Inflammatory macrophage treated with lipopolysaccharide for 4 hours (primary cell): ENCODE measurements around the gene GPAM.

Experiments
- DNase-seq: peaks from one replicate; pipeline ENCODE4 v3.0.0-alpha.2; 2020

Gene GPAM

DNA sequence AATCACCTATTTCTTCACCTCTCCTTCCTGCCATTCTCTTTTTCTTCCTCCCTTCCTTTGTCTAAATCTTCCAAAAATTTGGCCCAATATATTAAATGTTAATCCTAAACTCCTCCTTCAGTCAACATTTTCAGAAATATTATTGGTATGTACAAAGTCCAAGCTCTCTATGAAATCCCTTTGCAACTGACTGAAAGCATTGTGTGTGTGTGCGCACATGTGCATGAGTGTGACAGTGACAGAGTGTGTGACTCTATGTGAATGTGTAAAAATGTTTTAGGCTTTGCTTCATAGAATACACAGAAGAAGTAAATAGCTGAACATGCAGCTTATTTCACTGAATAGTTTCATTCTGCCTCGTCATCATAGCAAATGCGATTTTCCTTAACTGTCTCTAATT is 7.0 kb downstream of the GPAM start:
- DNase-seq = no peak

DNA sequence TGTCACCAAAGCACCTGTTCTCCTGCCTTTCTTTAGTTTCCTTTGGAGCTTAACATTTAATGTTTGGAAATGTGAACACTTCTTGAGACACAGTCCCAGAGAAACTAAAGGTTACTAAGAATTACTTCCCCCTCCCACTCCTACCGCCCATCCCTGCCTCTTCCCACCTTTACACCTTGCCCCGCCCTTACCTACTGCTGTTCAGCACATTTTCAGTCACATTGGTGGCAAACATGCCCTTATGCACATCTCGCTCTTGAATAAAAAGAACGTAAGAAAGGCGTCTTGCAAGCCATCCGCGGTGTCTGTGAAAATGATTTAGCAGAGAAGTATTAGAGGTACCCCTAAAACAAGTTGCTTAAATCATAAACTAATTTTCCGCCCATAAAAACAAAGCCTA is 8.2 kb downstream of the GPAM start:
- DNase-seq = no peak

DNA sequence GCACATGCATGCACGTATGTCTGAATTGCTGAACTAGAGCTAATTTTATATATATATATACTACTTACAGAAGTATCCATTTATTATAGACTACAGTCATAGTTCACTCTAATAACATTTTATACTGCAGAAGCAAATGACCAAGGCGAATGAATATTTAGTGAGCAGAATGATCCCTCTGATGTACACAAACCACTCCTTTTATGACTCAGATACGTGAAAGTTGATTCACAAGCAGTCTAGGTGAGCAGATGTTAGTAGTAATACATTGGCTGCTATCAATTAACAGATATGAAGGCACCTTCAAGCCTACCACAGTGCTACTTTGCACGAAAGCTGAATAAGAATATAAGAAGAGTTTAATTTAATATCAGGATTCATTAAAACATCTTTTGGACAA is 10.4 kb downstream of the GPAM start:
- DNase-seq = no peak

DNA sequence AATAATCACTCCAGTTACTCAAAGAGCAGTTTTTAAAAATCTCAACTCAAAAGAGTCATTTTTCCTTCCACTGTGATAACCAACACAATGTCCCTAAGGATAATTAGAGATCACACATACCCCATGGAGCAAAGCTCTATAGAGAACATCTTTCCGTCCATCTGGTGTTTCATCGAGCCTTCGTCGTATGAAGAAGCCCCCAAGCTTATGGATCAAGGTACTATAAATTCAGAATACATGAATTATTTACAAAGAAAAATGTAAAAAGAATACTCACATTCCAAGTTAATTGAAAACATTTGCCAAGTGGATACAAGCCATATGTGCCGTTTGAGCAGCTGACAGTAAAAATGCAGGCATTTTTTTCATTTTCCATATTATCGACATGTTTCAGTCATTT is 14.8 kb downstream of the GPAM start:
- DNase-seq = no peak

DNA sequence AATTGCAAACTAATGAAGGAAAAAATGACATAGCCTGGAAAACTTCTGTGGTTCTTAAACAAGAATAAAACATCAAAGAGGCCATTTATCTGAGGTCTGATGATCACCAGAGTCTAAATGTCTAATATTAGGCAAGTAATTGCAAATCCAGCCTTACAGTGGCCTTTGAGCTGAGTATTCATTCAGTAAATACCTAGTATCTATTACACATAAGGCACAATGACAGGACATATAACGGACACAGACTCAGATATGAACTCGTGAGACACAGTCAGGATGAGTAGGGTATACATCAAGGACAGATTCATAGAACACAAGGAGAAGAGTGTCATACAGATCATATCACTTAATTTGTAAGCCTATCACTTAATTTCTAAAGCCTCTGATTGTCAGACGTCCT is 16.8 kb downstream of the GPAM start:
- no peak for DNase-seq

DNA sequence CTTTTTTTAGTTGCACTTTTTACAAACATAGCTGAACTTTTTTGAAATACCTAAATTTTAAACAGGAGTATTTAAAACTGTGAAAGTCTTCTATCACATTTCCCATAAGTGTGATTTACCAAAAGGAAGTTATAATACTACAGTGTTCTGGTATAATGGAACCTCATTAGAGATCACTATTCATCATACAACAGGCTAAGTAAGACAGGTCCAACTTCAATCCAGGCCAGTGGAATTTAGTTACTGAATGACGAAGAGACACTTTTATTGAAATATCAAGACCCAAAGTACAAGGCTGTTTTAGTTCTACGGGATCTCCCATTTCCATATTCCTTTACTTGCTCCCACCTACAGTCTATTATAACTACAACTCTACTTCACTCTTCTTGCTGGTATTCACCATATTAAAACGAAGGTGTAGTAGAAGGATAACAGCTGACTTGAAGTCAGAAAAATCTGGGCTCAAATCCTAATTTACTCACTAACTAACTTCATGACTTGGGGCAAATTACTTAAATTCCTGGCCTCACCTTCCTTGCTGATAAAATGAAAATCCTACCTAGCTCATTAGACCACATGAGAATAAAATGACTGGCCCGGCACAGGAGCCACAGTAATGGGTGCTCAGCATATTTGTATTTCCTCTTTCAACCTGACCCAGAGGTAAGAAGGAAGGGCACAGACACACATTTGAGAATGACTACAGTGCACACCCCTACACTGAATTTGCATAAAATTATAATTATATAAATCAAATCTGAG is 21.6 kb downstream of the GPAM start:
- no peak for DNase-seq

DNA sequence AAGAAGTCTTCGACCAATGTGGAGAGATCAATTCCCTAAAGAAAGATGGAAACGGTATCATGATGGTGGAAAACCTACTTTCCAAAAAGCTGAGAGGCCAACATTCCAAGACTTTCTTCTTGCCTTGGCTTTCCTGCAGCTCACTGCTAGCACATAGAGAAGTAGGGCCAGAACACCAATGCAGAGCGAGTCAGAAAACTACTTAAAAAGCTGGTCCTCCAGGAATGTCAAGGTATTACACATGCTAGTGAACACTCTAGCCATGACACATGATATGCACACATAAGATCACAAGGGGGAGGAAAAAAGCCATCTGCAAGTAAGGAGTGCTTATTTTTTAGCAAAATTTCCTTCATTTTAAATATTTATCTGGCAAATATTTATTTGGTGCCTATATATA is 22.7 kb downstream of the GPAM start:
- no peak for DNase-seq

DNA sequence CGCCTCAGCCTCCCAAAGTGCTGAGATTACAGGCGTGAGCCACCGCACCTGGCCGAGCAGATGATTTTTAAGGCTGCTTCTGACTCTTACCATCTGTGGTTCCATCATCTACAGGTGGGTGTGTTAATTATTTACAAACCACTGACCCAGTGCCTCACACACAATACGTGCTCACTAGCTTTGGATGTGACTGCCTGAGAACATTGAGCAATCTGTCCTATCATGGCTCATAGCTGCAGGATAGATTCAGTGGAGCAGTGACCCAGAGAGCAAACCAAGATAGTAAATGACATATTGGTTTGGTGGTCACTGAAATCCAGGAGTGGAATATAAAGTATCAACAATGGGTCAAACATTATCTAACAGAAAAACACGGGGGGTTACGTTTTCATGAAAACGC is 24.1 kb downstream of the GPAM start:
- no peak for DNase-seq

DNA sequence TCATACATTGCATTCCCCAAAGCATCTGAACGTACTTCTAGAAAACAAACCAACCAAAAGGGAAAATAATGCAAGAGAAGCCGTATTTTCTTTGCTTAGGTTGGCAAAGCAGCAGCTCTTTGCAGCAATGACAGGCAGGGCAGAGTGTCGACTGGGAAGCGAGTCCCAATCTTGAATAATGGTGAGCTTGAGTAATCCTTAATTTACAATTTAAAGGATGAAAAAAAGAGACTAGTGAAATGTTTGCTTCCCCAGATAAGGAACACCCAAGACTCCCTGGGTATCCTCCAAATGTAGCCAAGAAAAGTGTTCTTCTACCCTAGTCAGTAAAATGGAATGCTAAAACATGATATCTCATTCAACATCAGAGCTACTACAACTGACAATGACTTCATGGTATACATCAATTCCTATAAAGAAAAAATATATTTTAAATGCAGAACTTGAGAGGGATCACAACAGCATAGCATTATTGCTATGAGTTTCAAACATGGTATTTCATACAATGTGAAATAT is 32.0 kb downstream of the GPAM start:
- DNase-seq = no peak

DNA sequence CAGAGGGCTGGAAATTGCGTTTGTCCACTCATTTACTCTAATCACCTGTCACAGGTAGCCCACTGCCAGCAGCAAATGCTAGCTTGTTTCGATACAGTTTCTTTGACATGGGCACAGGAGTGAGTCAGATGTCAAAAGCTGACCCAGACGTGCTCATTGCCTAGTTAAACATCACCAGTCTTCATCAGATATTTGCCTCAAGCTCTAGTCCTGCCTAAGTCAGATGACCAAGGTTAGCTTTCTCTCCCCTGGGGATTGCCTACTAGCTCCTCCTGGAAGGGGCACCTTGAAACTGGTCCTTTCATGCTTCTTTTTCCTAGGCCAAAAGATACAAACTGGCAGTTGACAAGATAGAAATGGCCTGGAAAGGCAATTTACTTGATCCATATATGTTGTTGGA is 35.2 kb downstream of the GPAM start:
- no peak for DNase-seq

DNA sequence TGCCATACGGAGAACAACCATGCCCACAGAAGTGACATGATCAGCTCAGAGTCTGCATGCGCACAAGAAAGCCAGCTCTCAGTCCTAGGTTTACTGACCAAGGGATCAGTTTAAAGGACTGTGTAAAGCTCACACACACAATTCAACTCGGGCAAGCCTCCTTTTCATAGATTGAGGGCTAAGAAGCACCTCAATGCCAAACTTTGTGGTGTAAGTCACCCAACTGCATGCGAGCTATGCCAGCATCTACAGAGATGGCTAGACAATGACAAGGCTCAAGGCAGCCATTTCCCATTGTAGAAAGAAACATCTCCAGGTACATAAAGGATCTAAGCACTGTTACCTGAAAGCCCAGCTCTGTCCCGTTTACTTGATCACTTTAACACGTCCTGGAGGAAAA is 36.8 kb downstream of the GPAM start:
- DNase-seq = no peak

DNA sequence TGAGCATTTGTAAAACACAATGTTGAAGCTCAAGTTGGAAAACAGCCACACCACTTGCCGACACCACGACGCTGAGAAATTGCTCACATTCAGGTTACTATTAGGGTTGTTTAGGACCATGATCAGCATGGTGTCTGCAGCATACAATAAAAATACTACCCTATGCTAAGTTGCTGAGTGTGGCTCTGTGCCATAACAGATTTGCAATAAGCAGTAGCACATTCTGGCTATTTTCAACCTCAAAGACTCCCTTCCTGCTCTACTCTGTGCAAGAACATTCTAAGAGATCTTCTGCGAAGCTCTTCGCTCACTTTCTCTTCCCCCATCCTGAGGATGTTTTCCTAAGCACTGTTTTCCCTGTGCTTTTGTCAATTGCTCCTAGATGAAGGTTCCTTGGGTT is 38.3 kb downstream of the GPAM start:
- DNase-seq = no peak

DNA sequence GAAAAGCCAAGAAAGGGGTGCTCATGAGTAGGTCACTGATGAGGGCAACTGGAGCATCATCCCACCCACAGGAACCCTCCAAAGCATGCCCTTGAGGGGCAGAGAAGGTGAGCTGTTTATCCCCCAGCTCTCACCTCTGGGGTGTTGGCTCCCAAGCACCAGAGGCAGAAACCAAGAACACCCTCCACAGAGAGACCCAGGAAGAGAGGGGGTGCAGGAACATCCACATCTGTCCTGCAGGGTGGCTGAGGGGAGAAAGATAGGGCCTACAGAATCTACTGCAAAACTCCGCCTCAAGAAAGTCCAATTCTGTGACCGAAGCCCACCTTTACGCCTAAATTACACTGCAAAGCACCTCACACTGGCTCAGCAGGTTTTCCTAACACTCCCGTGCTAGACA is 40.1 kb downstream of the GPAM start:
- DNase-seq = no peak

DNA sequence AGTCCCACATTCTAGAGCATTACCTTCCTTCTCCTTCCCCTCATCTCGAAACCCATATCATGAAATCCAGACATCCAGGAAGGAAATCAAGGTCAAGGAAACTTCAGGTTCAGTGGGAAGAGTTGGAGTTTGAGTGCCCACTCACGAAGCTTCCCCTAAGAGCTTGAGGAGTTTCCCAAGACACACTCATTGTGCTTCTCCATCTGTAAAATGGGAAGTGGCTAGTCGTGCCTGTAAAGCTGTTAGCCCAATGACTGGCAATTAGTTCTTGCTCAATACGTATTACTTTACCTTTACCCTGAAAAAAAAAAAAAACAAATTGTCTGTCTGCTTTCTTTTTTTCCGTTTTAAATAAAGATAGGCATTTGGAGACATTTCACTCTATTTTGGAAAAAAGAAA is 42.3 kb downstream of the GPAM start:
- DNase-seq = peak; percentile 82

DNA sequence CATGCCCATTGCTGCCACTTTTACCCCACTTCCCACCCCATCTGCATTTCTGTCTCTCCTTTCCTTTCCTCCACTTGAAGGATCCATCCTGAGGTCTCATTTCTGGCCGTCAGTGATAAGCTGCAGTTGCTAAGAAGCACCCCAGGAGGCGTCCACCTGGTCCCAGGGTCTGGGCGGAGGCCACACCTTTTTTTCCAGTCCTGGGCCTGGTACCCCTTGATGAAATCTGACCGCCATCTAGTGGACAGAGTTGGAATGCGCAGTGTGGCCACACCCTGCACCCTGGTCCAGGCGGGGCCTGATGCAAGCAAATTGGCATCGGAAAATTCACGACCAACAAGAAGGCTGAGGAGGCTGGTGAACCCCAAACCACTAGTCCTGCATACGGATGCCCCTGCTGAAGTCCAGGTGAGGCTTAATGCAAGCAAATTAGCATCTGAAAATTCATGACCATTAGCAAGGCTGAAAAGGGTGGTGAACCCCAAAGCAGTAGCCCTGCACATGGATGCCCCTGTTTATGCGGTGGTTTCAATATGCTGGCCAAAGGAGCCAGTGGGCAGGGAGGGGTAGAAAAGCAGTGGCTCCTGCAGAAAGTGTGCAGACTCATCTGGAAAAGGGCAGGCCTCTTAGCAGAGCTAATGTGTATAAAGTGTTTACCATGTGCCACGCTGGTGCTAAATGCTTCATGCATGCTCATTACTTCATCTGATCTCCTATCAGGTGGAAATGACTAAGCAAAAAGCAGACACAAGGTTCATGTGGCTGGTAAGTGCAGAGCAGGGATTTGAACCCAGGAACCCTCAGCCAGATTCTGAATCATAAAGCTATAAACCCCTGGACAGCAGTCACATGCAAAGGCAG is 43.2 kb downstream of the GPAM start:
- peak; percentile 60 for DNase-seq

DNA sequence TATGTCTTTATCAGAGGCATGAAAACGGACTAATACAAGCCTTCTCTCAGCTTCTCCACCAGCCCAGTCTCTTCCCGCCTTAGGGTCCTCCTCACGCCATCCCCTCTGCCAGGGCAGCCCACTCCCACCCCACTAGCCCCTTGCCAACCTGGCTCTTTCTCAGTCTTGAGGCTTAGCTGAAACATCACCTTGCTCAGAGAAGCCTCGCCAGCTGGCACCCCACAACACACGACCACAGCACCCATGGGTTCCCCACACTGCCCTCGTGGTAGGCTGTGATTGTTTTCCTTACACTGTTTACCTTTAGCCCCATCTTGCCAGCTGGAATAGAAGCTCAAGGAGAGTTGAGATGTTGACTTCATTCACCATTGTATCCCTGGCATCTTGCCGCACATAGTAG is 44.4 kb downstream of the GPAM start:
- DNase-seq = no peak

DNA sequence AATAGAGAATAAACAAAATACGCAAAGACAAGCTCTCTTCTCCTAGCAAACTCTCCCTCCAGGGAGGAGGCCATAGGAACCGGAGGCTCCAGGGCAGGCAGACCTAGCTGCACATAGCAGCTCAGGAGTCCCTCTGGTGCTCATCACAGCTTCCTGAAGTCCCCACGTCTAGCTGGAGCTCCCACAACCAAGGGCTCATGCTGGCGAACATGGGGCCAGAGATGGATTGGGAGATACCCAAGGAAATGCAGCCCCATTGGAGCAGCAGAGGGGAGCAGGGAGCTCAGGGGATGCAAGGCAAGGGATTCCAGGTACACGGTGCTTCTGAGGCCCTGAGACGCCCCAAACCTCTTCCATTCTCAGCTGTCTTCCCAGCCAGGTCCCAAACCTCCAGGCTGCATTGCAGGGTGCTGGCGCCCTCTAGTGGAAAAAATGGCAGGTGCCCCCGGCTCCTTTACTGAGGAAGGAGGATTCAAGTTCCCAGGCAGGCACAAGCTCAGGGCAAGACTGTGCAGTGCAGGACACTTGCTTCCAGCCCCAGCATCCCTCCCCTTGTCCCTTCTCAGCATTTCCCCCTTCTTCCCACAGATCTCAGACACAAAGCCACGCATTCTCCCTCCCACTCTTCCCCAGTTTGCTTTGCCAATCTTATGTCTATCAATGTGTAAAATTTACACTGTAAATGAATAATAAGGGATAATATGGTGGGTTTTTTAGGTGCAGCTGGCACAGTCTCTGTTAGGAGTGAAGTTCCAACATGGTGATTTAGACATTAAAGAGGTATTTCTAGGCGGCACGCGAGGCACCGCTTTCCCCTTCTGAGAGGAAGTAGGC is 46.2 kb downstream of the GPAM start:
- peak; percentile 55 for DNase-seq

DNA sequence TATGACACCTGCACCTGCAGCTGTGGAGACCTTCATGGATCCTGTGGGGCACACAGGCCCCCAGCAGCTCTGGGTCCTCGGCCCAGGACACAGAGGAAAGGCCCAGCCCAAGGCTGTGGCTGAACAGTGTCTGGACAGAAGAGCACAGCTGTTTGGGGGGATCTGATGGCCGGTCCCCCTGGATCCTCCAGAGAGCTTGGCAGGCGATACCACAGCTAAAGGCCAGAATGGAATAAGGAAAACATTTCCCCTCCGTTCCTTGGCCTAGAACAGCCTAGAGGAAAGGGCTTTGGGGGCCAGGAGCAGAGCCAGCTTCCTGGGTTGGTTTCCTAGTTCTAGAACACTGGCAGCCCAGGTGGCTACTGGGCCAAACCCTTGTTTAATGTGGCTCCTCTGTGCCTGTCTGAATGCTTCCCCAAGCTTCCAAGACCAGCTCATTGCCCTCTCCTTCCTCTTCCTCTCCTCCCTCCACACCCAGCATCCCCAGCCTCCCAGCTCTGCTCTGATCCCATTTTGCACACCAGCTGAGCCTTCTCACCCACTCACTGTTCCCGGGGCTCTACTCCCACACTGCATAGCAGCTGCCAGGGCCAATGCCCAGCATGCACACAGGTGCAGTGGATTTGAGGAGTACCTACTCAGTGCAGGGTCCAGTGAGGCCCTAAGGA is 46.9 kb downstream of the GPAM start:
- no peak for DNase-seq

DNA sequence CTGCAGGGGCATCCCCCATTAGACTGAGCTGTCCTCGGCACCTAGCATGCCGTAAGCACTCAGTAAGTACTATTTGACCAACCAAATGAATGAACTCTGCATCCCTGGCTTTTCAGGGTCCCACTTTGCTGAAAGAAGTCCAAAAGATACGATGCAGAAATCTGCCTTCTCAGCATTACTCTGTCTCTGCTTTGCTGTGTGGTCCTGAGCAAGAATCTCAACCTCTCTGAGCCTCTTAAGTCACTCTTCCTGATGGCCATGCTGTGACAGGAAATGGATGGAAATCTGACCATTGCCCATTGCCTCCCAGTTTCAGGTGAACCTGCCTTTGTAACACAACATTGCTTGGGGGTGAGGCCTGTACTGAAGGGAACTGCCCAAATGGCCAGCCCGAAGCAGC is 48.0 kb downstream of the GPAM start:
- DNase-seq = no peak

DNA sequence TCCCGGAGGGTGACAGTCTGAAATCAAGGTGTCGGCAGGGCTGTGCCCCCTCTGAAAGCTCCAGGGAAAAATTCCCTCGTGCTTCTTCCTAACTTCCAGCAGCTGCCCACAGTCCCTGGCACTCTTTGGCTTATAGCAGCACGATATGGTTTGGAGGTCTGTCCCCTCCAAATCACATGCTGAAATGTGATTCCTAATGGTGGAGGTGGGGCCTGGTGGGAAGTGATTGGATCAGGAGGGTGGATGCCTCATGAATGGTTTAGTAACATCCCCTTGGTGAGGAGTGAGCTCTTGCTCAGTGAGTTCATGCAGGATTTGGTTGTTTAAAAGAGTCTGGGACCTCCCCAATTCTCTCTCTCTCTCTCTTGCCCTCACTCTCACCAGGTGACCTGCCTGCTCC is 51.1 kb downstream of the GPAM start:
- DNase-seq = no peak

DNA sequence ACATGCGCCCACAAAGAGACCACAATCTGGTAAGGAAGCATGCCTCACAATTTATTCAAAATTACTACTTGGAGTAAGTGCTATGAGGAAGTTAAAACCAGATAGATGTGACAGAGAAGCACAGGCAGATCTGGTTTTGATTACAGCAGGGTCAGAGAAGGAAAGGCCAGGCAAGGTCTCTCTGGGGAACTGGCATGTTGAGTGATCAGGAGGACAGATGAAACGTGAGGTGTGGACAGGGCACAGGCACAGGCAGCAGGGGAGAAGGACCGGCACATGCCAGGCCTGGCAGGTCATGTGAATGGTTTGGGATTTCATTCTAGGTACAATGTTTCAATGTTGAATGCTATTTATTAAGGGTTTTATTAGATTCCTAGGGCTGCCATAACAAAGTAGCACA is 51.6 kb downstream of the GPAM start:
- no peak for DNase-seq

DNA sequence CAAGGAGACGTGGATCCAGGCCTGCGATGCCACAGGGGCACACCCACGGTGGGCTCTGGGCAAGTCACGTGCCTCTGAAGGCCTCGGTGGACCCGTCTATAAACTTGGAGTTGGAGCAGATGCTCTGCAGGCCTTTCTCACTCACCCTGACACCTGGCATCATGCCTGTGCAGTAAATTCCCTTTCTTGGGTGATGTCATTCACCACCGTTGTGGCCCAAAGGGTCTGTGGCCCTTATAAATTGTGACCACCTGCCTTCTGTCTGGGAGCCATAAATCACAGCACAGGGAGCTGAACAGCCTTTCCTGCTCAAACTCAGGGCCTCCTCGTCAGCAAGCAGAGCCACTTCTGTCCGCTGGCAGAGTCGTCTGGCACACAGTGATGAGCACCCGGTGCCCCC is 52.2 kb downstream of the GPAM start:
- no peak for DNase-seq

DNA sequence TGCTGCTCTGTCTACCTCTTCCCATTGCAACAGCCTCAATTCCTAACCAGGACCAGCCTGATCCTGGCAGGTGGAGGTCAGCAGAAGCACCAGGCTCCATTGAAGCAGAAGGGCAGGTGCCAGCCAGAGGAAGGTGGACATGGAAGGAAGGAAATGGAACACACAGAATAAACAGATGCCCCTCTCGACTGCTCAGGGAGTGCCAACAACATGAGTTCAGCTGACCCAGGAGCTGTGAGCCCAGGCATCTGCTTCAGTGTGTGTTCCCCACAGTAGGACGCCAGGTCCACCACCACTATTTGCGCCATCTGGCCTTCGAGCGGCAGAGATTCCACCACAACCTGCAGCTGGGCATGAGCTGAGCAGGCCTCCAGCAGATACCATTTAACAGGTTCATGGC is 56.7 kb downstream of the GPAM start:
- DNase-seq = no peak
